ENCODE measurements around the gene IL6ST.
"Not testable (repeated sequence)": the region's sequence is repeated elsewhere in the genome, so short reads cannot be mapped to it uniquely, and the experiment has no call there.

- TF ChIP-seq CTCF (IDR thresholded peaks at IDR 0.05); EP300 (IDR thresholded peaks at IDR 0.05); POLR2A (IDR thresholded peaks at IDR 0.05; ENCODE audit: low read depth); POLR2AphosphoS5 (IDR thresholded peaks at IDR 0.05): not testable (repeated sequence)
These were observed 5.5 kb upstream of the IL6ST start for GRCh38 chr5:56000221-56000620.
